IMR-90 (cell line): ENCODE measurements around the gene CYCS. TPM values are rescaled to one million over a fixed set of nuclear protein-coding genes. Genes with fewer than 3 reads are reported as not detected.

Experiments
- ATAC-seq: fragments of 200-7000 bp; cut with Tn5 transposase; 2 replicates; pipeline ENCODE4 v1.9.1; 2020; ENCODE audit warnings: low read depth, mild to moderate bottlenecking, moderate library complexity
- BruUV-seq: library from RNA; stranded (reverse); fragments of 400-500 nt; replicated peaks from 2 replicates; lab custom pipeline; 2021; lab: Mats Ljungman, UMichigan
- CTCF ChIA-PET: fragments of 300-600 bp; formaldehyde crosslinking; extraction: SDS; loops from one replicate; lab custom pipeline; 2021; ENCODE audit warnings: antibody characterized with exemption; lab: Yijun Ruan, JAX
- POLR2A ChIA-PET: fragments of 300-600 bp; sonication (Branson Sonifier 250); formaldehyde crosslinking; loops from one replicate; lab custom pipeline; 2022; ENCODE audit warnings: antibody characterized with exemption; ENCODE audit not compliant: unreplicated experiment; lab: Charles Lee
- DNase-seq: peaks from one replicate; pipeline ENCODE4 v3.0.0; 2013
- H2AFZ ChIP-seq: replicated peaks from 2 replicates; pipeline ENCODE3; 2013; ENCODE audit warnings: low read length, mild to moderate bottlenecking; ENCODE audit not compliant: poor library complexity
- H2AK5ac ChIP-seq: 2 replicates; pipeline ENCODE4 v1.6.1; 2013; ENCODE audit warnings: low read depth, low read length, inconsistent platforms
- H2AK9ac ChIP-seq: replicated peaks from 2 replicates; pipeline ENCODE3; 2013; ENCODE audit warnings: mild to moderate bottlenecking, low read depth, low read length, moderate library complexity; ENCODE audit not compliant: poor library complexity
- H2BK120ac ChIP-seq: 2 replicates; pipeline ENCODE4 v1.6.1; 2013; ENCODE audit warnings: low read depth, low read length, inconsistent platforms
- H2BK15ac ChIP-seq: 3 replicates; pipeline ENCODE4 v1.6.1; 2013; ENCODE audit warnings: low read depth, low read length, inconsistent platforms
- H2BK20ac ChIP-seq: 2 replicates; pipeline ENCODE4 v1.6.1; 2013; ENCODE audit warnings: low read depth, mild to moderate bottlenecking, inconsistent platforms, low read length, moderate library complexity
- H2BK5ac ChIP-seq: 2 replicates; pipeline ENCODE4 v1.6.1; 2013; ENCODE audit warnings: mild to moderate bottlenecking, low read depth, low read length, inconsistent platforms; ENCODE audit not compliant: poor library complexity, severe bottlenecking
- H3K14ac ChIP-seq: replicated peaks from 2 replicates; pipeline ENCODE4 v1.6.1; 2013; ENCODE audit warnings: low read depth, low read length, inconsistent platforms
- H3K18ac ChIP-seq: 2 replicates; pipeline ENCODE4 v1.6.1; 2013; ENCODE audit warnings: low read depth, low read length, control low read depth
- H3K23ac ChIP-seq: 2 replicates; pipeline ENCODE4 v1.6.1; 2013; ENCODE audit warnings: low read depth, low read length, inconsistent platforms
- H3K27ac ChIP-seq: 2 replicates; pipeline ENCODE4 v1.5.1; 2013; ENCODE audit warnings: mild to moderate bottlenecking, control low read depth, low read length; ENCODE audit not compliant: insufficient read depth
- H3K27me3 ChIP-seq: 2 replicates; pipeline ENCODE4 v1.6.1; 2013; ENCODE audit warnings: low read length; ENCODE audit not compliant: control insufficient read depth, insufficient read depth
- H3K36me3 ChIP-seq: 2 replicates; pipeline ENCODE4 v1.6.1; 2013; ENCODE audit warnings: low read length, mixed read lengths; ENCODE audit not compliant: control insufficient read depth, insufficient read depth
- H3K4ac ChIP-seq: 2 replicates; pipeline ENCODE4 v1.6.1; 2013; ENCODE audit warnings: low read depth, low read length, inconsistent platforms
- H3K4me1 ChIP-seq: 2 replicates; pipeline ENCODE4 v1.6.1; 2013; ENCODE audit warnings: low read length, mixed read lengths; ENCODE audit not compliant: control insufficient read depth, insufficient read depth
- H3K4me2 ChIP-seq: 2 replicates; pipeline ENCODE4 v1.6.1; 2013; ENCODE audit warnings: low read depth, mild to moderate bottlenecking, control low read depth, low read length, moderate library complexity
- H3K4me3 ChIP-seq: 2 replicates; pipeline ENCODE4 v1.5.1; 2013; ENCODE audit warnings: low read depth, mild to moderate bottlenecking, control low read depth, low read length, moderate library complexity; ENCODE audit not compliant: insufficient read depth
- H3K56ac ChIP-seq: 2 replicates; pipeline ENCODE4 v1.6.1; 2013; ENCODE audit warnings: low read length, inconsistent platforms; ENCODE audit not compliant: insufficient read depth; ENCODE audit errors: extremely low read depth
- H3K79me1 ChIP-seq, 2 experiments: 2 replicates each; pipeline ENCODE4 v1.6.1; 2013; ENCODE audit warnings: low read length in 2 of 2, inconsistent platforms in 1 of 2, low read depth in 1 of 2
- H3K9ac ChIP-seq: 2 replicates; pipeline ENCODE4 v1.6.1; 2013; ENCODE audit warnings: low read depth, low read length, control low read depth
- H3K9me1 ChIP-seq: 2 replicates; pipeline ENCODE4 v1.6.1; 2013; ENCODE audit warnings: low read length, inconsistent platforms; ENCODE audit not compliant: insufficient read depth
- H3K9me3 ChIP-seq: 2 replicates; pipeline ENCODE4 v1.6.1; 2013; ENCODE audit warnings: low read length; ENCODE audit not compliant: control insufficient read depth, insufficient read depth
- H4K20me1 ChIP-seq: 2 replicates; pipeline ENCODE4 v1.6.1; 2013; ENCODE audit warnings: low read length, inconsistent platforms; ENCODE audit not compliant: insufficient read depth
- H4K5ac ChIP-seq: 2 replicates; pipeline ENCODE4 v1.6.1; 2013; ENCODE audit warnings: mild to moderate bottlenecking, low read depth, low read length, control low read depth
- H4K8ac ChIP-seq, 2 experiments: 2 replicates each; pipeline ENCODE4 v1.6.1; 2013; ENCODE audit warnings: low read depth in 2 of 2, low read length in 2 of 2, control low read depth in 1 of 2, inconsistent platforms in 1 of 2
- H4K91ac ChIP-seq: 2 replicates; pipeline ENCODE4 v1.6.1; 2013; ENCODE audit warnings: low read depth, low read length, inconsistent platforms; ENCODE audit not compliant: insufficient read depth
- BHLHE40 ChIP-seq: fragments of 150-350 bp; IDR thresholded peaks from 2 replicates; pipeline ENCODE4 v1.6.1; 2016; ENCODE audit warnings: mild to moderate bottlenecking, low read depth, low read length
- CEBPB ChIP-seq: IDR thresholded peaks from 2 replicates; pipeline ENCODE4 v1.6.1; 2012; ENCODE audit warnings: low read depth, low read length, improper control_type of control experiment
- CHD1 ChIP-seq: IDR thresholded peaks from 2 replicates; pipeline ENCODE4 v1.6.1; 2012; ENCODE audit warnings: low read depth, low read length, improper control_type of control experiment
- CTCF ChIP-seq: conservative IDR thresholded peaks from 2 replicates; pipeline ENCODE4 v1.5.1; 2012; ENCODE audit warnings: mild to moderate bottlenecking, low read depth, low read length, improper control_type of control experiment
- ELK1 ChIP-seq: fragments of 150-350 bp; IDR thresholded peaks from 2 replicates; pipeline ENCODE4 v1.6.1; 2016; ENCODE audit warnings: low read depth, mild to moderate bottlenecking, low read length, moderate library complexity, borderline replicate concordance
- FOS ChIP-seq: fragments of 150-350 bp; IDR thresholded peaks from 2 replicates; pipeline ENCODE4 v1.6.1; 2016; ENCODE audit warnings: low read depth, low read length
- MAFK ChIP-seq: IDR thresholded peaks from 2 replicates; pipeline ENCODE4 v1.6.1; 2012; ENCODE audit warnings: low read depth, low read length, improper control_type of control experiment
- MAZ ChIP-seq: IDR thresholded peaks from 2 replicates; pipeline ENCODE4 v1.6.1; 2012; ENCODE audit warnings: low read depth, mild to moderate bottlenecking, low read length, improper control_type of control experiment, moderate library complexity, borderline replicate concordance
- MXI1 ChIP-seq: IDR thresholded peaks from 2 replicates; pipeline ENCODE4 v1.6.1; 2012; ENCODE audit warnings: low read depth, mild to moderate bottlenecking, low read length, moderate library complexity, borderline replicate concordance
- NFE2L2 ChIP-seq: fragments of 150-350 bp; IDR thresholded peaks from 2 replicates; pipeline ENCODE4 v1.6.1; 2016; ENCODE audit warnings: low read depth, mild to moderate bottlenecking, low read length
- POLR2A ChIP-seq: IDR thresholded peaks from 2 replicates; pipeline ENCODE4 v1.6.1; 2012; ENCODE audit warnings: mild to moderate bottlenecking, low read depth, low read length
- RAD21 ChIP-seq: IDR thresholded peaks from 2 replicates; pipeline ENCODE4 v1.6.1; 2012; ENCODE audit warnings: low read length, improper control_type of control experiment
- RCOR1 ChIP-seq: IDR thresholded peaks from 2 replicates; pipeline ENCODE4 v1.6.1; 2012; ENCODE audit warnings: mild to moderate bottlenecking, low read length, improper control_type of control experiment; ENCODE audit not compliant: insufficient replicate concordance
- RFX5 ChIP-seq: IDR thresholded peaks from 2 replicates; pipeline ENCODE4 v1.8.0; 2012; ENCODE audit warnings: low read depth, mild to moderate bottlenecking, low read length, moderate library complexity
- SMC3 ChIP-seq: fragments of 150-350 bp; IDR thresholded peaks from 2 replicates; pipeline ENCODE4 v1.6.1; 2016; ENCODE audit warnings: low read depth, mild to moderate bottlenecking, antibody characterized with exemption, low read length, moderate library complexity
- USF2 ChIP-seq: fragments of 150-350 bp; IDR thresholded peaks from 2 replicates; pipeline ENCODE4 v1.6.1; 2017; ENCODE audit warnings: mild to moderate bottlenecking, antibody characterized with exemption, low read length, low read depth
- WGBS, 2 experiments: methylation state at CpG; one replicate each; pipeline versions ENCODE4 v1.1.5 to v1.1.7; 2013; ENCODE audit warnings: missing lambda C conversion rate in 2 of 2; ENCODE audit not compliant: insufficient read length in 1 of 2; ENCODE audit errors: extremely low coverage in 2 of 2; 5-methylcytosine and 5-hydroxymethylcytosine counted together
- dilution Hi-C: fragments of 300-500 bp; cut with HindIII; formaldehyde crosslinking; loops from one replicate; pipeline ENCODE4 v1.14.3; 2018; ENCODE audit warnings: low sequenced_read_pairs; ENCODE audit not compliant: unreplicated experiment
- in situ Hi-C: fragments of 300-500 bp; cut with MboI; formaldehyde crosslinking; loops from 3 replicates; pipeline ENCODE4 v1.14.3; 2019; ENCODE audit warnings: low sequenced_read_pairs, inconsistent platforms, mixed read lengths
- intact Hi-C: fragments of 100-400 bp; cut with micrococcal nuclease; formaldehyde crosslinking; loops from 2 replicates; pipeline ENCODE4 v1.10.0; 2022
- polyA plus RNA-seq, 3 experiments: library from polyadenylated mRNA; depleted of rRNA; stranded (reverse); fragments of >200 nt; gene quantifications; 2 replicates each; pipeline ENCODE4 v1.2.3, GENCODE V29; 2012; ENCODE audit warnings: low replicate concordance in 1 of 3
- total RNA-seq: library from RNA; depleted of rRNA; stranded (reverse); fragments of >200 nt; gene quantifications from 2 replicates; pipeline ENCODE4 v1.2.3, GENCODE V29; 2012

Gene CYCS
- total and polyA plus RNA-seq, 2 of the 4 experiments (the other 2 are of a cell fraction) = 22.9 to 59.0 TPM

- WGBS, 2 experiments = 100% methylated on average over 1 of the region's 4 CpGs; no CpG with 5 or more reads in 1 of the 2 experiments
- Histone ChIP-seq H3K27me3 (no peaks in the 10 kb centered on the region), H2BK120ac (no peak overlapping the region), H3K9me3 (no peaks in the 10 kb centered on the region), H3K79me1 (no peaks in the 10 kb centered on the region), H4K20me1 (no peaks in the 10 kb centered on the region), H2BK5ac (no peak overlapping the region), H3K9ac (no peak overlapping the region), H4K91ac (no peak overlapping the region), H3K23ac (no peak overlapping the region; the same call in 1 of the 2 replicates), H3K56ac (no peak overlapping the region), H4K5ac (no peak overlapping the region), H3K27ac (no peak overlapping the region), H2BK20ac (no peak overlapping the region), H3K4me2 (no peak overlapping the region), H3K18ac (no peak overlapping the region), H3K4ac (no peak overlapping the region), H2AK5ac (no peak overlapping the region), H3K14ac (no peak overlapping the region), H3K9me1 (no peaks in the 10 kb centered on the region), H2AFZ (no peak overlapping the region), H3K4me3 (no peak overlapping the region), H3K4me1 (peaks cover 2% of the 10 kb centered on the region; the same call in 1 of the 2 replicates), H3K36me3 (no peaks in the 10 kb centered on the region), H2AK9ac (no peak overlapping the region), H4K8ac (no peak overlapping the region), H2BK15ac (no peak overlapping the region)
- ATAC-seq (no peak), DNase-seq (no peak)
- dilution Hi-C loops = loop anchor here (25.0 kb wide), 1 partner anchor 265 kb away; no protein-coding TSS in a partner anchor
- BruUV-seq = no TSS peak
- TF ChIP-seq POLR2A (no peak), CHD1 (no peak), ELK1 (no peak), CEBPB (no peak), FOS (no peak), RCOR1 (no peak), MAZ (no peak), USF2 (no peak), RAD21 (no peak), CTCF (no peak), MXI1 (no peak), SMC3 (no peak), MAFK (no peak), NFE2L2 (no peak), RFX5 (no peak), BHLHE40 (no peak)
- in situ Hi-C loops = no loop called here
- ChIA-PET CTCF (no interaction called here), POLR2A (no interaction called here)
- intact Hi-C loops = loop anchor here (10.0 kb wide), 1 partner anchor 182 kb away; no protein-coding TSS in a partner anchor
These were observed 48.0 kb downstream of the CYCS start for GRCh38 chr7:25077096-25077495.
